Measurements from ENCODE around the gene VPS8.

- TF ChIP-seq CTCF (IDR thresholded peaks at IDR 0.05) (no peak), EP300 (IDR thresholded peaks at IDR 0.05) (no peak)
Measured at GRCh38 chr3:185021256-185021655, 209.3 kb downstream of the VPS8 start.
